HL-60 (cell line): ENCODE data around the gene SLC6A18.

Source experiments
- DNase-seq, 2 experiments: peaks; one replicate each; pipeline ENCODE4 v3.0.0-alpha.2; 2010 to 2020; ENCODE audit warnings: low read depth in 1 of 2, low spot score in 1 of 2
- H3K27ac ChIP-seq: fragments of 250-450 bp; sonication (Bioruptor Pico); replicated peaks from 2 replicates; pipeline ENCODE4 v1.5.1; 2020; ENCODE audit warnings: mild to moderate bottlenecking, moderate library complexity
- H3K27me3 ChIP-seq: fragments of 250-450 bp; sonication (Bioruptor Pico); 2 replicates; pipeline ENCODE4 v1.5.1; 2021; ENCODE audit warnings: mild to moderate bottlenecking, moderate library complexity; ENCODE audit not compliant: insufficient read depth, poor library complexity, severe bottlenecking
- H3K4me3 ChIP-seq: replicated peaks from 2 replicates; pipeline ENCODE4 v1.5.1; 2011; ENCODE audit warnings: mild to moderate bottlenecking, control low read depth, low read length; ENCODE audit not compliant: insufficient read depth
- GABPA ChIP-seq: IDR thresholded peaks from 2 replicates; pipeline ENCODE4 v1.6.1; 2012; ENCODE audit warnings: low read depth
- POLR2AphosphoS5 ChIP-seq: IDR thresholded peaks from 2 replicates; pipeline ENCODE4 v1.6.1; 2012; ENCODE audit warnings: low read depth
- SPI1 ChIP-seq: IDR thresholded peaks from 2 replicates; pipeline ENCODE4 v1.6.1; 2012; ENCODE audit warnings: low read depth, mild to moderate bottlenecking, borderline replicate concordance
- TF ChIP-seq, protein P1 (sequence below): IDR thresholded peaks from one replicate; pipeline ENCODE4 v1.5.1; 2011; ENCODE audit warnings: low read length, control low read depth, inconsistent platforms; ENCODE audit not compliant: insufficient read depth
- TF ChIP-seq, protein P2 (sequence below): IDR thresholded peaks from 2 replicates; pipeline ENCODE4 v1.6.1; 2012; ENCODE audit warnings: low read depth; ENCODE audit not compliant: insufficient replicate concordance

SLC6A18 gene

DNA sequence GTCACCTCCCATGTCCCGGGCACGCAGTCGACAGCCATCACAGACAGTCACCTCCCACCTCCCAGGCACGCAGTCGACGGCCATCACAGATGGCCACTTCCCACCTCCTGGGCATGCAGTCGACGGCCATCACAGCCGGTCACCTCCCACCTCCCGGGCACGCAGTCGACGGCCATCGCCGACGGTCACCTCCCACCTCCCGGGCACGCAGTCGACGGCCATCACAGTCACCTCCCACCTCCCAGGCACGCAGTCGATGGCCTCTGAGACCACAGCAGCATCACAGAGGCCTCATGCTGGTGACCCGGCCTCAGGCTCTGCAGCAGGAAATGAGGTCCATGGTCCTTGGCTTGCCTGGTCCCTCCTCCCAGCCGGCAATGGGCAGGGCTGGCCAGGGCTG, 29.3 kb upstream of the SLC6A18 start:
- peaks cover 6% of the 10 kb centered on the region for H3K27me3 ChIP-seq
- H3K27ac ChIP-seq = no peak overlapping the region
- no peak for DNase-seq
- no peak overlapping the region for H3K4me3 ChIP-seq
- TF ChIP-seq GABPA (no peak), SPI1 (no peak), POLR2AphosphoS5 (no peak)
- TF ChIP-seq, protein P1, sequence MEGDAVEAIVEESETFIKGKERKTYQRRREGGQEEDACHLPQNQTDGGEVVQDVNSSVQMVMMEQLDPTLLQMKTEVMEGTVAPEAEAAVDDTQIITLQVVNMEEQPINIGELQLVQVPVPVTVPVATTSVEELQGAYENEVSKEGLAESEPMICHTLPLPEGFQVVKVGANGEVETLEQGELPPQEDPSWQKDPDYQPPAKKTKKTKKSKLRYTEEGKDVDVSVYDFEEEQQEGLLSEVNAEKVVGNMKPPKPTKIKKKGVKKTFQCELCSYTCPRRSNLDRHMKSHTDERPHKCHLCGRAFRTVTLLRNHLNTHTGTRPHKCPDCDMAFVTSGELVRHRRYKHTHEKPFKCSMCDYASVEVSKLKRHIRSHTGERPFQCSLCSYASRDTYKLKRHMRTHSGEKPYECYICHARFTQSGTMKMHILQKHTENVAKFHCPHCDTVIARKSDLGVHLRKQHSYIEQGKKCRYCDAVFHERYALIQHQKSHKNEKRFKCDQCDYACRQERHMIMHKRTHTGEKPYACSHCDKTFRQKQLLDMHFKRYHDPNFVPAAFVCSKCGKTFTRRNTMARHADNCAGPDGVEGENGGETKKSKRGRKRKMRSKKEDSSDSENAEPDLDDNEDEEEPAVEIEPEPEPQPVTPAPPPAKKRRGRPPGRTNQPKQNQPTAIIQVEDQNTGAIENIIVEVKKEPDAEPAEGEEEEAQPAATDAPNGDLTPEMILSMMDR = no peak
- TF ChIP-seq, protein P2, sequence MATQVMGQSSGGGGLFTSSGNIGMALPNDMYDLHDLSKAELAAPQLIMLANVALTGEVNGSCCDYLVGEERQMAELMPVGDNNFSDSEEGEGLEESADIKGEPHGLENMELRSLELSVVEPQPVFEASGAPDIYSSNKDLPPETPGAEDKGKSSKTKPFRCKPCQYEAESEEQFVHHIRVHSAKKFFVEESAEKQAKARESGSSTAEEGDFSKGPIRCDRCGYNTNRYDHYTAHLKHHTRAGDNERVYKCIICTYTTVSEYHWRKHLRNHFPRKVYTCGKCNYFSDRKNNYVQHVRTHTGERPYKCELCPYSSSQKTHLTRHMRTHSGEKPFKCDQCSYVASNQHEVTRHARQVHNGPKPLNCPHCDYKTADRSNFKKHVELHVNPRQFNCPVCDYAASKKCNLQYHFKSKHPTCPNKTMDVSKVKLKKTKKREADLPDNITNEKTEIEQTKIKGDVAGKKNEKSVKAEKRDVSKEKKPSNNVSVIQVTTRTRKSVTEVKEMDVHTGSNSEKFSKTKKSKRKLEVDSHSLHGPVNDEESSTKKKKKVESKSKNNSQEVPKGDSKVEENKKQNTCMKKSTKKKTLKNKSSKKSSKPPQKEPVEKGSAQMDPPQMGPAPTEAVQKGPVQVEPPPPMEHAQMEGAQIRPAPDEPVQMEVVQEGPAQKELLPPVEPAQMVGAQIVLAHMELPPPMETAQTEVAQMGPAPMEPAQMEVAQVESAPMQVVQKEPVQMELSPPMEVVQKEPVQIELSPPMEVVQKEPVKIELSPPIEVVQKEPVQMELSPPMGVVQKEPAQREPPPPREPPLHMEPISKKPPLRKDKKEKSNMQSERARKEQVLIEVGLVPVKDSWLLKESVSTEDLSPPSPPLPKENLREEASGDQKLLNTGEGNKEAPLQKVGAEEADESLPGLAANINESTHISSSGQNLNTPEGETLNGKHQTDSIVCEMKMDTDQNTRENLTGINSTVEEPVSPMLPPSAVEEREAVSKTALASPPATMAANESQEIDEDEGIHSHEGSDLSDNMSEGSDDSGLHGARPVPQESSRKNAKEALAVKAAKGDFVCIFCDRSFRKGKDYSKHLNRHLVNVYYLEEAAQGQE = no peak

DNA sequence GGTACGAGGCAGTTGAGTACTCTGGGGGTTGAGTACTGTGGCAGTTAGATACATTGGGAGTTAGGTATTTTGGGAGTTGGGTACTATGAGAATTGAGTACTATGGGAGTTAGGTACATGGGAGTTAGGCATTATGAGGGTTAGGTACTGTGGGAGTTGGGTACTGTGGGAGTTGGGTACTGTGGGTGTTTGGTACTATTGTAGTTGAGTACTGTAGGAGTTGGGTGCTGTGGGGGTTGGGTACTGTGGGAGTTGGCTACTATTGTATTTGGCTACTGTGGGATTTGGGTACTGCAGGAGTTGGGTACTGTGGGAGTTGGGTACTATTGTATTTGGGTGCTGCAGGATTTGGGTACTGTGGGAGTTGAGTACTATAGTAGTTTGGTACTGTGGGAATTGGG, 28.6 kb upstream of the SLC6A18 start:
- TF ChIP-seq, protein P1 = no peak
- TF ChIP-seq, protein P2 = no peak
- TF ChIP-seq SPI1 = no peak
- no peak for TF ChIP-seq POLR2AphosphoS5
- TF ChIP-seq GABPA = no peak
- no peak overlapping the region for H3K4me3 ChIP-seq
- H3K27me3 ChIP-seq = peaks cover 6% of the 10 kb centered on the region
- no peak for DNase-seq
- no peak overlapping the region for H3K27ac ChIP-seq

DNA sequence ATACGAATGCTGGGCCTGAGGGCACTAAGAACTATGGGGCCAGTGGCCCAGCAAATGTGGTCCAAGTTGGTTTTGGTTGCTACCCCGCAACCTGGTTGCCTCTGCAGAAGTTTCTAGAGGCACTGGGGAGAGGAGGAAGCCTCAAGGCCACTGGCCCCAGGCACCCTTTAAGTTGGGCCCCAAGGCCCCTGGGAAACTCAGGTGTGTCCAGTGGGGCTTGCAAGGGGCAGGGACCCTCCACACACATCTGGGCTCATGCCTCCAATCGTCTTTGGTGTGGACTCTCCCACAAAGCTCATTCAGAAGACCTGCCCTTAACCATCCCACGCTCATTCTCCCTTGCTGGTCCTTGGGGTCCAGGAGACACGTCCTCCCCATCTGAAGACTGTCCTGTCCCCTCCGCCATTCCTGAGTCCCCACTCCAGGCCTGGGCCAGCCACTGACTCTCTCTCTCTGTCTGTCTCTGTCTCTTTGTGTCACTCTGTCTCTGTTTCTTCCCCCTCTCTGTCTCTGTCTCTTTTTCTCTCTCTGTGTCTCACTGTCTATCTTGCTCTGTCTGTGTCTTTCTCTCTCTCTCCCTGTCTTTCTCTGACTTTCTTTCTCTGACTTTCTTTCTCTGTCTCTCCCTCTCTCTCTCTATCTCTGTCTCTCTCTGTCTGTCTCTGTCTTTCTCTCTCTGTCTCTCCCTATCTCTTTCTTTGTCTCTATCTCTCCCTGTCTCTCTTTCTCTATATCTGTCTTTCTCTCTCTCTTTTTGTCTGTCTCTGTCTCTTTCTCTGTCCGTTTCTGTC, 27.1 kb upstream of the SLC6A18 start:
- Histone ChIP-seq H3K27ac (no peak overlapping the region), H3K27me3 (peaks cover 6% of the 10 kb centered on the region), H3K4me3 (no peak overlapping the region)
- DNase-seq = no peak
- TF ChIP-seq SPI1 (no peak), POLR2AphosphoS5 (no peak), GABPA (no peak)
- TF ChIP-seq, protein P1 = no peak
- TF ChIP-seq, protein P2 = no peak
